Measurements from ENCODE around the gene ZNF775. TPM values are rescaled to one million over a fixed set of nuclear protein-coding genes. Genes with fewer than 3 reads are reported as not detected.

Gene ZNF775
- total RNA-seq, 2 experiments from 2014 or later, result 4.7 to 4.9 TPM

DNA sequence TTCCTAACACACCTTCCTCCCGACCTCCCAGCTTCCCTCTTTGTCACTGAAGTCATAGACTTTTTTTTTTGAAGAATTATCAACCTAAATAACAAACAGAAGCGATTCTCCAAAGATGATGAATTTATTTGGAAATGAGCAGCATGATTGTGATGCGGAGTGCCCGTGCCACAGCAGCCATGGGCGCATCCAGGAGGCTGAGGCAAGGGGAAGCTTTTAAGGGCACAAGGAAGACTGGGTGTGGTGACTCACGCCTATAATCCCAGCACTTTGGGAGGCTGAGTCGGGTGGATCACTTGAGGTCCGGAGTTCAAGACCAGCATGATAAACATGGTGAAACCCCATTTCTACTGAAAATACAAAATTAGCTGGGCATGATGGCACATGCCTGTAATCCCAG is 55.1 kb downstream of the ZNF775 start:
- Mint-ChIP-seq H3K27ac (no peak overlapping the region), H3K4me3 (no peak overlapping the region), H3K27me3 (peaks cover 2% of the 10 kb centered on the region), H3K9me3 (no peaks in the 10 kb centered on the region), H3K4me1 (ENCODE audit: low read depth) (peaks cover 25% of the 10 kb centered on the region), H3K36me3 (ENCODE audit: low read depth) (no peaks in the 10 kb centered on the region)
- intact Hi-C loops (cut with micrococcal nuclease), result no loop called here
- ChIA-PET POLR2A (interaction anchor here (0.6 kb wide), 1 partner anchor 281 kb away, joined by 3 read pairs; no protein-coding TSS in a partner anchor), CTCF (interaction anchor here (2.1 kb wide), 1 partner anchor 13 kb away, joined by 10 read pairs; no protein-coding TSS in a partner anchor)
- DNase-seq (no peak), ATAC-seq (no peak)
- TF ChIP-seq, protein P1, sequence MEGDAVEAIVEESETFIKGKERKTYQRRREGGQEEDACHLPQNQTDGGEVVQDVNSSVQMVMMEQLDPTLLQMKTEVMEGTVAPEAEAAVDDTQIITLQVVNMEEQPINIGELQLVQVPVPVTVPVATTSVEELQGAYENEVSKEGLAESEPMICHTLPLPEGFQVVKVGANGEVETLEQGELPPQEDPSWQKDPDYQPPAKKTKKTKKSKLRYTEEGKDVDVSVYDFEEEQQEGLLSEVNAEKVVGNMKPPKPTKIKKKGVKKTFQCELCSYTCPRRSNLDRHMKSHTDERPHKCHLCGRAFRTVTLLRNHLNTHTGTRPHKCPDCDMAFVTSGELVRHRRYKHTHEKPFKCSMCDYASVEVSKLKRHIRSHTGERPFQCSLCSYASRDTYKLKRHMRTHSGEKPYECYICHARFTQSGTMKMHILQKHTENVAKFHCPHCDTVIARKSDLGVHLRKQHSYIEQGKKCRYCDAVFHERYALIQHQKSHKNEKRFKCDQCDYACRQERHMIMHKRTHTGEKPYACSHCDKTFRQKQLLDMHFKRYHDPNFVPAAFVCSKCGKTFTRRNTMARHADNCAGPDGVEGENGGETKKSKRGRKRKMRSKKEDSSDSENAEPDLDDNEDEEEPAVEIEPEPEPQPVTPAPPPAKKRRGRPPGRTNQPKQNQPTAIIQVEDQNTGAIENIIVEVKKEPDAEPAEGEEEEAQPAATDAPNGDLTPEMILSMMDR (IDR thresholded peaks at IDR 0.05), result no peak

GRCh38 chr7:150435047-150435389 is 55.9 kb downstream of the ZNF775 start:
- peaks cover 33% of the 10 kb centered on the region for H3K4me1 Mint-ChIP-seq (ENCODE audit: low read depth)
- ChIA-PET POLR2A (no interaction called here), CTCF (no interaction called here)
- ATAC-seq, result no peak
- H3K4me3 Mint-ChIP-seq, result no peak overlapping the region
- H3K9me3 Mint-ChIP-seq, result no peaks in the 10 kb centered on the region
- TF ChIP-seq, protein P1 (IDR thresholded peaks at IDR 0.05), result no peak
- no peak for DNase-seq
- H3K27me3 Mint-ChIP-seq, result peaks cover 2% of the 10 kb centered on the region
- no peaks in the 10 kb centered on the region for H3K36me3 Mint-ChIP-seq (ENCODE audit: low read depth)
- no peak overlapping the region for H3K27ac Mint-ChIP-seq
- intact Hi-C loops (cut with micrococcal nuclease), result no loop called here

GRCh38 chr7:150435390-150436073 is 56.4 kb downstream of the ZNF775 start:
- ChIA-PET CTCF (no interaction called here), POLR2A (no interaction called here)
- Mint-ChIP-seq H3K4me3 (no peak overlapping the region), H3K27me3 (peaks cover 2% of the 10 kb centered on the region), H3K4me1 (ENCODE audit: low read depth) (peaks cover 38% of the 10 kb centered on the region), H3K36me3 (ENCODE audit: low read depth) (no peaks in the 10 kb centered on the region), H3K9me3 (no peaks in the 10 kb centered on the region), H3K27ac (no peak overlapping the region)
- intact Hi-C loops (cut with micrococcal nuclease), result no loop called here
- DNase-seq (no peak), ATAC-seq (no peak)
- TF ChIP-seq, protein P1 (IDR thresholded peaks at IDR 0.05), result no peak

- intact Hi-C loops (cut with micrococcal nuclease), result no loop called here
- DNase-seq, result no peak
- H3K9me3 Mint-ChIP-seq, result peaks cover 13% of the 10 kb centered on the region
- H3K27me3 Mint-ChIP-seq, result no peaks in the 10 kb centered on the region
- peaks cover 27% of the 10 kb centered on the region for H3K4me1 Mint-ChIP-seq (ENCODE audit: low read depth)
- ChIA-PET POLR2A (no interaction called here), CTCF (interaction anchor here (1.0 to 3.1 kb wide), 6 partner anchors 8 to 339 kb away, joined by 3 to 15 read pairs (median 4); partner anchors contain the start of gene GIMAP8)
- peaks cover 10% of the 10 kb centered on the region for H3K36me3 Mint-ChIP-seq (ENCODE audit: low read depth)
- ATAC-seq, result peak; percentile 69
- TF ChIP-seq, protein P1 (IDR thresholded peaks at IDR 0.05), result no peak
- no peak overlapping the region for H3K4me3 Mint-ChIP-seq
- peak overlapping the region; percentile 2 for H3K27ac Mint-ChIP-seq
Measured at GRCh38 chr7:150439967-150440366, 60.8 kb downstream of the ZNF775 start.

DNA sequence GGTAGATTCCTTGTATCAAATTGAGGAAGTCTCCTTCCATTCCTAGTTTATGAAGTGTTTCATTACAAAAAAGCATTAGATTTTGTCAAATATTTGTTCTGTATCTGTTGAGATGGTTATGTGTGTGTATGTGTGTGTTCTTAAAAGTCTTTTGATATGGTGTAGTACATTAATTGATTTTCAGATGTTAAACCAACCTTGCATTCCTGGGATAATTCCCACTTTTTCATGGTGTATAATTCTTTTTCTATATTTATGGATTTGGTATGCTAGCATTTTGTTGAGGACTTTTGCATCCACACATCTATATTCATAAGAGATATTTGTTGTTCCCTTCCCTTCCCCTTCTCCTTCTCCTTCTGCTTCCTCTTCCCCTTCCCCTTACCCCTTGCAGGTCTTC is 62.4 kb downstream of the ZNF775 start:
- intact Hi-C loops (cut with micrococcal nuclease), result no loop called here
- ATAC-seq (no peak), DNase-seq (no peak)
- Mint-ChIP-seq H3K4me3 (no peak overlapping the region), H3K36me3 (ENCODE audit: low read depth) (peaks cover 10% of the 10 kb centered on the region), H3K27me3 (no peaks in the 10 kb centered on the region), H3K9me3 (peaks cover 13% of the 10 kb centered on the region), H3K27ac (no peak overlapping the region), H3K4me1 (ENCODE audit: low read depth) (peaks cover 22% of the 10 kb centered on the region)
- TF ChIP-seq, protein P1 (IDR thresholded peaks at IDR 0.05), result no peak
- POLR2A ChIA-PET, result no interaction called here
- CTCF ChIA-PET, result interaction anchor here (3.1 kb wide), 1 partner anchor 8 kb away, joined by 15 read pairs; the partner anchor contains the start of gene GIMAP8
